SK-N-SH (cell line): ENCODE results near the gene CBFA2T2.

ENCODE experiments used
- CTCF ChIP-seq: fragments of 200-600 bp; sonication (generic); IDR thresholded peaks from 2 replicates; pipeline ENCODE4 v1.6.1; 2017; ENCODE audit warnings: antibody characterized with exemption, mild to moderate bottlenecking, moderate library complexity
- GATA2 ChIP-seq: sonication (generic); formaldehyde crosslinking; IDR thresholded peaks from 2 replicates; pipeline ENCODE4 v1.5.0; 2020; ENCODE audit warnings: mild to moderate bottlenecking, missing genetic modification reagents
- MEF2A ChIP-seq: IDR thresholded peaks from 2 replicates; pipeline ENCODE4 v1.4.0; 2012; ENCODE audit warnings: low read depth, borderline replicate concordance
- POLR2AphosphoS5 ChIP-seq: IDR thresholded peaks from 2 replicates; pipeline ENCODE4 v1.6.1; 2012; ENCODE audit warnings: low read depth, low read length
- RAD21 ChIP-seq: IDR thresholded peaks from 2 replicates; pipeline ENCODE4 v1.6.1; 2012; ENCODE audit warnings: mild to moderate bottlenecking, low read length
- USF2 ChIP-seq: fragments of 150-350 bp; IDR thresholded peaks from 2 replicates; pipeline ENCODE4 v1.6.1; 2017; ENCODE audit warnings: antibody characterized with exemption, low read length, low read depth, borderline replicate concordance
- YY1 ChIP-seq: IDR thresholded peaks from 2 replicates; pipeline ENCODE4 v1.4.0; 2012; ENCODE audit warnings: low read depth, mild to moderate bottlenecking

- TF ChIP-seq CTCF (no peak), YY1 (no peak), USF2 (no peak), GATA2 (CRISPR knock-in tag) (no peak), MEF2A (no peak), POLR2AphosphoS5 (no peak), RAD21 (no peak)
Measured at GRCh38 chr20:33694639-33695012, 204.7 kb downstream of the CBFA2T2 start.
